ENCODE measurements around the gene NSUN5.
"Not testable (repeated sequence)": the region's sequence is repeated elsewhere in the genome, so short reads cannot be mapped to it uniquely, and the experiment has no call there.

NSUN5 gene

GRCh38 chr7:73314271-73314670, 5.6 kb upstream of the NSUN5 start:
- H3K4me3 ChIP-seq (ENCODE audit: low read length) = no peak overlapping the region
- no peak for TF ChIP-seq ZNF274 (IDR thresholded peaks at IDR 0.05; ENCODE audit: low read depth, low read length)

DNA sequence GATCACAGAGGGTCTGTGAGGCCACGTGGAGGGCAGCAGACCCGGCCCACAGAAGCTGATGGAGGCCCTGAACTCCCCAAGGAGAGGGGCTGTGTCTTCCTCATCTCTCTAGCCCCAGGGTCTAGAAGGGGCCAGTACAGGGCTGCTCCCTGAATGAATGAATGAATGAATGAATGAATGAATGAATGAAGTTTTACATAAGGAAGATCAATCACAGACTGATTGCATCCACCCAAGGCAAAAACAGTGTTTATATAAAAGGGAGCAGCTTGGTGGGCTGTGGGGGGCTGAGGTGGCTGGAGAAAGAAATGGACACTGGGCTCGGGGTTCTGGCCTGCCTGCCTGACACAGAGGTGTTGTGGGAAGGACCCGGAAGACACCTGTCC, 4.9 kb upstream of the NSUN5 start:
- TF ChIP-seq ZNF274 (IDR thresholded peaks at IDR 0.05; ENCODE audit: low read depth, low read length) = no peak
- no peak overlapping the region for H3K4me3 ChIP-seq (ENCODE audit: low read length)

GRCh38 chr7:73312831-73313520, 4.3 kb upstream of the NSUN5 start:
- no peak for TF ChIP-seq ZNF274 (IDR thresholded peaks at IDR 0.05; ENCODE audit: low read depth, low read length)
- no peak overlapping the region for H3K4me3 ChIP-seq (ENCODE audit: low read length)

DNA sequence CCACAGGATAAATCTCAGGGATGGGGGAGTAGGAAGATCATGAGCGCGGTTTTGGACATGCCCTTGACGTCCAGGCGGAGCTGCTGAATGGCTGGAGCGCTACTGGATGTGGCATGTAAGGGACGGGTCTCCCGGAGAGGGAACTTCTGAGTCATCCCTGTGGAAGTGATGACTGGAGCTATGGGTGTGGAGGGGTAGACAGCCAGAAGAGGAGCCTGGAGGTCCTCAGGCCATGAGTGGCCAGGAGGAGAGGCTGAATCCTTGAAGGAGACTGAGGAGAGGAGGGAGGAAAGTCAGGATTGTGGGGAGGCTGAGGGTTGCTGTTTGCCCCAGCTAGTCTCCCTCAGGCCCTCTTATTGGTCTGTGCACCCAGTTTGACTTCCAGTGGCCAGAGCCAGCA, 2.8 kb upstream of the NSUN5 start:
- H3K4me3 ChIP-seq (ENCODE audit: low read length) = not testable (repeated sequence)

DNA sequence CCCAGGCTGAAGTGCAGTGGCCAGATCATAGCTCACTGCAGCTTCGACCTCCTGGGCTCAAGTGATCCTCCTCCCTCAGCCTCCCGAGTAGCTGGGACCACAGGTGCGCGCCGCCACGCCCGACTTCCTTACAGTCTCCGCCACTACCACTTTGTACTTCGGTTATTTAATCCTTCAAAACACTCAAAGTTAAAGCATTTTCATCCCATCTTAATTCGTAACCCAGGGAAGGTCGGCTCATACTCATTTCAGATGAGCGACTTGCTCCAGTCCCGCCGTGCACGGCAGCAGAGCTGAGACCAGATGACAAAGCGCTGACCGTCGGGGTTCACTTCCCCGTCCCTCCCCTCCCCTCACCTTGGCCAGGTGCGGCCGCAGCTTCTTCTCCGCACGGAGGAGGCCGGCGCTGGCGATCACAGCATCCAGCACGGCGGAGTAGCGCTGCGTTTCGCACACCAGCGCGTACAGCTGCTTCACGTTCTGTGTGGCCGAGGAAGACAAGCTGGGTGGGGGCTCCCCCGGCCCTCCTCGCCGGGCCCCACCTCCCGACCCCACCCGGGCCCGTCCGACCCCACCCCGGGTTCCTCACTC, 457 bp downstream of the NSUN5 start:
- no peak for TF ChIP-seq ZNF274 (IDR thresholded peaks at IDR 0.05; ENCODE audit: low read depth, low read length)
- H3K4me3 ChIP-seq (ENCODE audit: low read length) = peak overlapping the region; percentile 83

DNA sequence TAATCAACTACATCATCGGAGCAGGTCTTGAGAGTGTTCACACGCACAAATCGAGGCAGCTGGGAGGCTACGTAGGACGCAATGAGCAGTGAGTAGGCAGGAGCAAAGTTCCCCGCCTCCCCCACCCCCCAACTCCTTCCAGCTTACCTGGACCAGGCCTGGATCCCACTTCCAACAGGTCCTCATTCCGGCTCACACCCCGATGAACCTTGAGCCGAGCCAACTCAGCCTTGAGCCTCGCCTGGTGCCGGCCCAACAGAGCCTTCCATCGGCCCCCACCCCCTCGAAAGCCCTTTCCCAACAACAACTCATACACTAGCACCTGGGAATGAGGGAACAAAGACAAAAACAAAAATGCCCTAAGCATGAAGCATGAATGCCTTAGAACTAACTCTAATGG, 1.2 kb downstream of the NSUN5 start:
- peak overlapping the region; percentile 83 for H3K4me3 ChIP-seq (ENCODE audit: low read length)
- TF ChIP-seq ZNF274 (IDR thresholded peaks at IDR 0.05; ENCODE audit: low read depth, low read length) = no peak

GRCh38 chr7:73304612-73305387, 3.8 kb downstream of the NSUN5 start:
- H3K4me3 ChIP-seq (ENCODE audit: low read length) = not testable (repeated sequence)

DNA sequence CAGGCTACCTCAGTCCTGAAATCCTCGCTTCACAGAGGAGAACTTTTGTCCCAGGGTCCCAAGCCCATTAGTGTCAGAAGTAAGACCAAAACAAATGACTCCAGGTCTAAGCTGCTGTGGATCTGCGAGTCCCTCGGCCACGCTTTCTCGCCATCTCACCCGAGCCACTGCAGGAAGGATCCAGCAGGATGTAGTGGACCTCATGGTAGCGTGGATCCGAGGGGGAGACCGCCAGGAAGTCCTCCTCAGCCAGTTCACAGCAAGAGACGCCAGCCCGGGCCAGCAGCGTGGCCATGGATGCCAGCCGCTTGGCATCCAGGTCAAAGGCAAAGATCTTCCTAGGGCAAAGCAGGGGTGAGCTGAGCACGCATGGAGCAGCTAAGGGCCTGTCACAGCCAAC, 4.6 kb downstream of the NSUN5 start:
- H3K4me3 ChIP-seq (ENCODE audit: low read length) = no peak overlapping the region
- TF ChIP-seq ZNF274 (IDR thresholded peaks at IDR 0.05; ENCODE audit: low read depth, low read length) = no peak

DNA sequence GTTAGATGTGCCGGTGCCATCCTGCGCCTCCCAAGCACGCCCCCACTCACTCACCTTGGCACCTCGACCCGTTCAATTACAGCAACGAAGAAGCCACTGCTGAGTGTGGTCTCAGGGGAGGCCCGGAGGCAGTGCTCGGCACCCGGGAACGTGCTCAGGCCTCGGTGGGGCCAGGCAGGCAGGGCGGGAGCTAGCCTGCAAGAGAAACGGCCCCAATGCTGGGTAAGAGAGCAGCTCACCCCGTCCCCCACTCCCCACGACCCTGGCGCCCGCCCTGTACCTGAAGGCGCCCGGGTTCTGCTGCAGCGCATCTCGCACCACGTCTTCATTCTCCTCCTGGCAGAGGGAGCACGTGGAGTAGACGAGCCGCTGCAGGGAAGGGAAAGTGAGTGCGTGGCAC, 5.1 kb downstream of the NSUN5 start:
- TF ChIP-seq ZNF274 (IDR thresholded peaks at IDR 0.05; ENCODE audit: low read depth, low read length) = no peak
- no peak overlapping the region for H3K4me3 ChIP-seq (ENCODE audit: low read length)

DNA sequence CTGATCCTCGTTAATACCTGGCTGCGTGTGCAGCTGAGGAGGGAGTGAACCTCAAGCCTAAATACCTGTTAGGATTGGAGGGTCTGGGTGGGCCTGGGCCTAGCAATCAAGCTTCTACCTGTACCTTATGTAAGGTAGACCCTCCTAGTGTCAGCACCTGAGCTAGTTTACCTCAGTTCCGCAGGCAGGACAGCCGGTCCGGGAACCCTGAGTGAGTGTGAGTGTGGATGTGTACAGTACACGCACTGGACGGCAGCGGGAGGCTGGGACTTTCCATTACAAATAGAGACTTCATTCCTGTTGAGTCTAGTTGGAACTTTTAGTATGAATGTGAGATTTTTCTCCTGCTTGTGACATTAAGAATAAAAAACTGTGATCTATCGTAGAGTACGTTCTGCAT, 5.8 kb downstream of the NSUN5 start:
- not testable (repeated sequence) for H3K4me3 ChIP-seq (ENCODE audit: low read length)

- H3K4me3 ChIP-seq (ENCODE audit: low read length) = not testable (repeated sequence)
These were observed 7.5 kb downstream of the NSUN5 start for GRCh38 chr7:73301108-73301507.

GRCh38 chr7:73299812-73300211, 8.8 kb downstream of the NSUN5 start:
- H3K4me3 ChIP-seq (ENCODE audit: low read length) = not testable (repeated sequence)

DNA sequence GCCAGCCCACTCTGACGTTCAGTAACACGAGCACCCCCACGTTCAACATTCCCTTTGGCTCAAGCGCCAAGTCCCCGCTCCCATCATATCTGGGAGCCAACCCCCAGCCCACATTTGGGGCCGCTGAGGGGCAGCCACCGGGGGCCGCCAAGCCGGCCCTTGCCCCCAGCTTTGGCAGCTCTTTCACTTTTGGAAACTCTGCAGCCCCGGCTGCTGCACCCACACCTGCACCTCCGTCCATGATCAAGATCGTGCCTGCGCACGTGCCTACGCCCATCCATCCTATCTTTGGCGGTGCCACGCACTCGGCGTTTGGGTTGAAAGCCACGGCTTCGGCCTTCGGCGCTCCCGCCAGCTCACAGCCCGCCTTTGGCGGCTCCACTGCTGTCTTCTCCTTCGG, 10.9 kb downstream of the NSUN5 start:
- H3K4me3 ChIP-seq (ENCODE audit: low read length) = not testable (repeated sequence)

DNA sequence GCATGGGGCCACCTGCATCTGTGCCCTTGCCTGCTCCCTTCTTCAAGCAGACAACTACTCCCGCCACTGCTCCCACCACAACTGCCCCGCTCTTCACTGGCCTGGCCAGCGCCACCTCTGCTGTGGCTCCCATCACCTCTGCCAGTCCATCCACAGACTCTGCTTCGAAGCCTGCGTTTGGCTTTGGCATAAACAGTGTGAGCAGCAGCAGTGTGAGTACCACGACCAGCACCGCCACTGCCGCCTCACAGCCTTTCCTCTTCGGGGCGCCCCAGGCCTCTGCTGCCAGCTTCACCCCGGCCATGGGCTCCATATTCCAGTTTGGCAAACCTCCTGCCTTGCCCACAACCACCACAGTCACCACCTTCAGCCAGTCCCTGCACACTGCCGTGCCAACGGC, 11.4 kb downstream of the NSUN5 start:
- H3K4me3 ChIP-seq (ENCODE audit: low read length) = not testable (repeated sequence)

DNA sequence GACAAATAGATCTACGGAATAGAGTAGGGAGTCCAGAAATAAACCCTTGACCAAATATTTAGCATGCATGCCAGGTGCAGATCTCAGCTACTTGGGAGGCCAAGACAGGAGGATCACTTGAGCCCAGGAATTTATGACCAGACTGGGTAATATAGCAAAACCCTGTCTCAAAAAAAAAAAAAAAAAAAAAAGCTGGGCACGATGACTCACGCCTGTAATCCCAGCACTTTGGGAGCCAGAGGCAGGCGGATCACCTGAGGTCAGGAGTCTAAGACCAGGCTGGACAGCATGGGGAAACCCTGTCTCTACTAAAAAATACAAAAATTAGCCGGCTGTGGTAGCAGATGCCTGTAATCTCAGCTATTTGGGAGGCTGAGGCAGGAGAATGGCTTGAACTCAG, 31.4 kb downstream of the NSUN5 start:
- not testable (repeated sequence) for H3K4me3 ChIP-seq (ENCODE audit: low read length)

DNA sequence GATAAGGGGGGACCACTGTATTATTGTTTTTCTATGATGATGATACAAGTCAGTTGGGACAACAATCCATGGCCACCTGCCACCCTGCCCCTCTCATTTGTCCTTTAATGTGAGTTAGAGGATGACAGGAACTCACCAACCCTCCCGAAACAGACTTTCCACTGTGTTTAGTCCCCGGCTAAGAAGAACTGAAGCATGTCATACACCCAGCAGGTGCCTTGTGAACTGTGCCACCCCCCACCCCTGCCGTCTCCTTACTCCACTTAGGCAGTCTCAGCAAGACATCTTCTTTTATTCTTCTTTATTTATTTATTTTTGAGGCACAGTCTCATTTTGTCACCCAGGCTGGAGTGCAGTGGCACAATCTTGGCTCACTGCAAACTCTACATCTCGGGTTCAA, 40.8 kb downstream of the NSUN5 start:
- not testable (repeated sequence) for H3K4me3 ChIP-seq (ENCODE audit: low read length)

DNA sequence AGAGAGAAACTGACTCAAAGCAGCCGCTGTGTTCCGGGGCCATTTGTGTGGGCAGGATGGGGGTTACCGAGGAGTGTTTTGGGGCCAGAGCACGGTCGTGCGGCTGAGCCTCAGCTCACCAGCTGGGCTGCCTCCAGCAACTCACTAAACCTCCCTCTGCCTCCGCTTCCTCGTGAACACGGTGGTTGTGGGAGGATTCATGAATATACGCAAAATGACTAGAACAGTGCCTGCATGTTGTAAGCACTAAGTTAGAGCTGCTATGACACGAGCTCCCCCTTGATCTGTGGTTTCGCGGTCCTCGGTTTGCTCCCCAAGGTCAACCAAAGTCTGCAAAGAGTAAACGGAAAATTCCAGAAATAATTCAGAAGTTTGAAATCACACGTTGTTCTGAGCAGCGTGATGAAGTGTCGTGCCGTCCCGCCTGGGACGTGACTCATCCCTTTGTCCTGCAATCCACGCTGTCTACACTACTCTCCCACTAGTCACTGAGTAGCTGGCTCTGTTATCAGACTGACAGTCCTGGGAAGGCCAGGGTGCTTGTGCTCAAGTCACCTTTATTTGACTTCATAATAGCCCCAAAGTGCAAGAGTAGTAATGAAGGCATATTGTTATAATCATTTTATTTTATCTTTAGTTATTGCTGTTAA, 41.8 kb downstream of the NSUN5 start:
- H3K4me3 ChIP-seq (ENCODE audit: low read length) = not testable (repeated sequence)

- H3K4me3 ChIP-seq (ENCODE audit: low read length) = not testable (repeated sequence)
These were observed 46.2 kb downstream of the NSUN5 start for GRCh38 chr7:73262416-73262815.

Data from GM08714 (cell line).